OCI-LY7 (cell line): Measurements from ENCODE around the gene BPIFB6.

Experiments used
- EZH2phosphoT487 ChIP-seq: fragments of 200-600 bp; sonication (generic); IDR thresholded peaks from 2 replicates; pipeline ENCODE4 v1.6.1; 2018; ENCODE audit warnings: low read depth, borderline replicate concordance, mild to moderate bottlenecking, mixed run types, antibody characterized with exemption, low read length, moderate library complexity, mixed read lengths
- TF ChIP-seq, protein P1 (sequence below): fragments of 200-600 bp; sonication (generic); conservative IDR thresholded peaks from 2 replicates; pipeline ENCODE4 v1.5.1; 2014; ENCODE audit warnings: mild to moderate bottlenecking, antibody characterized with exemption, low read length, moderate library complexity, mixed read lengths

DNA sequence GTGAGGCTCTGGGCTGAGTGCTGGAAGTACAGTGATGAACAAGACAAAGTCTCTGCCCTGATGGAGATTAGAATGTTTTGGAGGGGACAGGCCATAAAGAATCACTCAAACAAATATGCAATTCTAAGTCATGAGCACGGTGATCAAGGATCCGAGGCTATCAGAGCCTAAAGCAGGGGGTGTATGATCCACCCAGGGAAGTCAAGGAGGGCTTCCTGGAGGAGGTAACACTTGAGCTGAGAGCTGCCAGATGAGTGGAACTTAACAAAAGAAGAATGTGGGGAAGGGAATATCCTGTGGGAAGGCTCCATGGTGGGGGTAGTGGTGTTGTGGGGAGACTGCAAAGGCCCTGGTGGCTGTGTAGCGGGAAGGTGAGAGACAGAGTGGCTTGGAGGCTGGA lies 60.2 kb downstream of the BPIFB6 start:
- no peak for TF ChIP-seq EZH2phosphoT487
- TF ChIP-seq, protein P1, sequence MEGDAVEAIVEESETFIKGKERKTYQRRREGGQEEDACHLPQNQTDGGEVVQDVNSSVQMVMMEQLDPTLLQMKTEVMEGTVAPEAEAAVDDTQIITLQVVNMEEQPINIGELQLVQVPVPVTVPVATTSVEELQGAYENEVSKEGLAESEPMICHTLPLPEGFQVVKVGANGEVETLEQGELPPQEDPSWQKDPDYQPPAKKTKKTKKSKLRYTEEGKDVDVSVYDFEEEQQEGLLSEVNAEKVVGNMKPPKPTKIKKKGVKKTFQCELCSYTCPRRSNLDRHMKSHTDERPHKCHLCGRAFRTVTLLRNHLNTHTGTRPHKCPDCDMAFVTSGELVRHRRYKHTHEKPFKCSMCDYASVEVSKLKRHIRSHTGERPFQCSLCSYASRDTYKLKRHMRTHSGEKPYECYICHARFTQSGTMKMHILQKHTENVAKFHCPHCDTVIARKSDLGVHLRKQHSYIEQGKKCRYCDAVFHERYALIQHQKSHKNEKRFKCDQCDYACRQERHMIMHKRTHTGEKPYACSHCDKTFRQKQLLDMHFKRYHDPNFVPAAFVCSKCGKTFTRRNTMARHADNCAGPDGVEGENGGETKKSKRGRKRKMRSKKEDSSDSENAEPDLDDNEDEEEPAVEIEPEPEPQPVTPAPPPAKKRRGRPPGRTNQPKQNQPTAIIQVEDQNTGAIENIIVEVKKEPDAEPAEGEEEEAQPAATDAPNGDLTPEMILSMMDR = no peak
